ENCODE data around the gene GP1BB.

Gene GP1BB

DNA sequence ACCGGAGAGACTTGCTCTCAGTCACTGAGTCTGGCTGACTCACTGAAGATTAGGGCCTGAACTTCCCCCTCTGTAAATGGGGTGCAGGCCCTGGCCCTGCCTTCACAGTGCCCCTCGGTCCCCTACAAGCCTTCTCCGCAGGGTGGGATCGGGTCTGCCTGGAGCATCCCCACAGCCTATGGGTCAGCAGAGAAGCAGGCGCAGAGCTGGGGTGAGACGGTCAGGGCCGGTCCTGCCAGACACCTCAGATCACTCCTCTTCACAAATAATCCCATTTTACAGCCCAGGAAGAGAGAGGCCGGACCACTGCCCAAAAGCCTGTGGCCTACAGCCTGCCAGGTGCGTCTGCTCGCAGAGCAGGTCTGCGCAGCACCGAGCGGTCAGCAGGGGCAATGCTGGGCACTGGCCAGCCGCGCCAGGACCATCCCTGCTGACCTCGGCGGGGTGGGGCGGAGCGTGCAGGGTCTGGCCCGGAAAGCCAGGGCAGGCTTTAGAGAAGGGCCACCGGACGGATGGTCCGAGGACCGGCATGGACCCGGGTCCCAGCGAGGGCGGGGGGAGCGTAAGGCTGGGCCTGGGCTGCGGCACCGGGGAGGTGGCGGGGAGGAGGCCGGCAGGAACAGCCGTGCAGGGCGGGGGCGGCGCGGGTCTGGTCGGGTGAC lies 9.6 kb upstream of the GP1BB start:
- no peak overlapping the region for H3K4me3 ChIP-seq (ENCODE audit: low read depth, low read length)

DNA sequence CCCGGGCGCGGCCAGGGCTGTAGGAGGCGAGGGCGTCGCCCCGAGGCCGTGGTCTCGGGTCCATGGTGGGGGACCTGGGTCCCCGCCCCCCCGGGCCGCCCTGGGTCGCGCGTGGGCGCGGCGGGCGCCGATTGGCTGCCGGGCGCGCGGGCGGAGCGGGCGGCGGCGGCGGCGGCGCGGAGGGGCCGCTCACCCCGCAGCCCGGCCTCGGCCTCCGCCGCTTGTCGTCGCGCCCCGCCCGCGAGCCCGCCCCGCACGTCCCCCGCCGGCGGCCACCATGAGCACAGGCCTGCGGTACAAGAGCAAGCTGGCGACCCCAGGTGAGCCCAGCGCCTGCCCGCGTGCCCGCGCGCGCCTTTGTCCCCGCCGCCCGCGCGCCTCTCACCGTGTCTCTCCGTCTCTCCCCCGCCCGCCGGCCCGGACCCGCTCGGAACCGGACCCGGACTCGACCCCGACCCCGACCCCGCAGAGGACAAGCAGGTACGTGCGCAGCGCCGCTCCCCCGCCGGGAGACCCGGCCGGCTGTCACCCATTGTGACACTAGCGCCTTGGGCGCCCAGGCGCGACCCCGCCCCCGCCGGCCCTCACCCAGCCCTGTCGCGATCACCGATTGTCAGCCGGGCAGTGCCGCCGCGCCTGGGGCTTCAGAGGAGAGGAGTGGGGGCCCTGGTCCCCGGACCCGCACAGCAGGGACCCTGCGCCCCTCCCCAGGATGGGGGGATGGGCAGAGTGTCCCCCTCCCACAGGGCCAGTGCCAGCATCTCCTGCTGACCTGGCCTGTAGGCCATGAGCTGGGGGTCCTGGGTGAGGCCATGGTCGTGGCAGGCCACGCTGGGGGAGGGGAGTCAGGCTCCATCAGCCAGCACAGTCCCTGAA lies 8.8 kb upstream of the GP1BB start, which contains the start of gene SEPTIN5:
SEPTIN5 (plus strand) TSS at position 192 of the 876 bp plus-strand sequence; CDS start at position 278, 86 bp downstream.
- H3K4me3 ChIP-seq (ENCODE audit: low read depth, low read length) = peak within 1 kb of the TSS; percentile 27

DNA sequence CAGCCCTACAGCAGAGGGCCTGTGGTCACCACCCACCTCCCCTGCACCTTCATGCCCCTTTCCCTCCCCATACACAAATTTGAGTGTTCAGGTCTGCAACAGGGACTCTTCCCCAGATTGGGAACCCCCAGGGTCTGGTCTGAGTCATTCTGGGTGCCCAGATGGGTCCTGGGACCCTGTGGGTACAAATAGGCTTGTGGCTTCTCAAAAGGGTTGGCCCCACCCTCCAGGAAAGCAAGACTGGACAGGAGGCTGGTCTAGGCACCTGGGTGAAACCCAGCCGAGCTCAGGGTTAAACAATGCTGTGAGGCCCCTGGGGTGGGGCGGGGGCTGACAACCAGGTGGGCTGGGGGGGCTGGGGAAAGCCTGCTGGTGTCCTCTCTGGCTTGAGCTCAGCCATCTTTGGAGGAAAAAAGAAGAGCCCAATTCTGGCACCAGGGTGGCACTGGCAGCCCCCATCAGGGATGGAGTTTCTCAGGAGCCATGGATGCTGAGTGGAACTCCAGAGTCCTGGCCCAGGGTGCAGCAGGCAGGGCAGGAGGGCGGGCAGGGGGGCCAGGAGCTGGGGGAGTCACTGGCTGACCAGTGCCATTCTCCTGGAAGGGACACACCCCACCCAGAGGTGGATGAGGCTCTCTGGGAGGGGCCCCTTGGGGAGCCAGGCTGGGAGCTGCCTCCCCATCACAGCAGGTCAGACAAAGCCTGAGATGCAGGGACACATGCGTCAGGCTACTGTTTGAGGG lies 8.0 kb upstream of the GP1BB start:
- no peak overlapping the region for H3K4me3 ChIP-seq (ENCODE audit: low read depth, low read length)

DNA sequence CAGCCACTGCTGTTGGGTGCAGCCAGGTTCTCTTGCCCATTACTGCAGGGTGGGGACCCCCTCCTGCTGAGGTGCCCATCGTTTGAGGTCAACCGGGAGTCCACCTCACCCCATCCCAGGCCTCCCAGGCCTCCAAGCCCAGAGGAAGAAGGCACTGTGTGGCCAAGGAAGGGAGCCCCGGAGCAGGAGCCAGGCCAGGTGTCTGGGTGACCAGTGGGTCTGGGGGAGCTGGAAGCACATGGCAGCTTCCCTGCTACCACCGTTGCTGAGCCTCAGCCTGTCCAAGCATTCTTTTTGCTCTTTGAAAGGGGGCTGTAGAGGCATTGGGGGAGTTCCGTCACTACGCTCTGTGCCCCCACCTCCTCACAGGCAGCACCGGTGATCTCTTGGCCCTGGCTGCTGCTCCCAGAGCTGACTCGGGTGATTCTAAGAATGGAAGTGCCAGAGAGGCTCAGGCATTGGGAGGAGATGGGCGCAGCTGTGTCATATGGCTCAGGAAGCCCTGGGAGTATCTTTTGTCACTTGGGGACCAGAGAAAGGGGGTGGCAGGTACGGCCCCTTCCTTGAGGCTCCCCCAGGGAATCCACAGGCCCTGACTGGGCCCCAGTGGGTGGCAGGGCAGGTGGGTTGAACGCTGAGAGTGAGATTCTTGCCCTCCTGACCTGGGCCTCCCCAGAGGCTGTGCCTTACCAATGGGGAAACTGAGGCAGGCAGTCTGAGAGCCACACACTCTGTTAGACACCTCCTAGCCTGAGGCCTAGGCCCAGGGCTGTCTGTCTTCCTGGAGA lies 7.1 kb upstream of the GP1BB start:
- no peak overlapping the region for H3K4me3 ChIP-seq (ENCODE audit: low read depth, low read length)

DNA sequence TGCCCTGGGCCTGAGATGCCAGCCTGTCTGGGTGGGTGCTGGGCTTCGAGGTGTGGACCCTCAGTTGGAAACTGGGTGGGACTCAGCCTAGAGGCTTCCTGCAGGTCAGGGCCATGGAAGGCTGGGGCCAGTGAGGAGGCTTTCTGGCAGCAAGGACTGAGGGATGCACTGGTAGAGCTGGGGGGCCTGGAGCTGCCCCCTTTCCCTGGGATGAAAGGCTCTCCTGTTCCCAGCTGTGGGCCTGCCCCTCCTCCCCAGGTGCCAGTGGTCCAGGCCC lies 6.6 kb upstream of the GP1BB start:
- H3K4me3 ChIP-seq (ENCODE audit: low read depth, low read length) = no peak overlapping the region

DNA sequence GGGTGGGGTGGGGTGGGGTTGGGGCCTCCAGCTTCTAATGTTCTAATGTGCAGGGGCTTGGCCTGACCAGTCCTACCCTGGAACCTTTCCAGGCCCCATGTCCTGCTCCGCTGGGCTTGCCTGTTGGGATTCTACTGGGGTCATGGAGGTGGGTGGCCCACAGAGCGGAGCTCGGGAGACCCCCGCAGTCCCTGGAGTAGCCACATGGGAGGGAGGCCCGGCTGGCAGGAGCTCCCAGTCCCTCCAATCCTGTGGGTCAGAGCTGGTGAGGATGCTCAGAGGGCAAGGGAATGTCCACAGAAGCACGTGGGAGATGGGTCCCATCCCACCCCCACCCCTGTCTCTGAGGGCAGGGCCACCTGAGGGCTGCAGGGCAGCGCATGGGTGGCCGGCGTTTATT lies 6.2 kb upstream of the GP1BB start:
- no peak overlapping the region for H3K4me3 ChIP-seq (ENCODE audit: low read depth, low read length)

DNA sequence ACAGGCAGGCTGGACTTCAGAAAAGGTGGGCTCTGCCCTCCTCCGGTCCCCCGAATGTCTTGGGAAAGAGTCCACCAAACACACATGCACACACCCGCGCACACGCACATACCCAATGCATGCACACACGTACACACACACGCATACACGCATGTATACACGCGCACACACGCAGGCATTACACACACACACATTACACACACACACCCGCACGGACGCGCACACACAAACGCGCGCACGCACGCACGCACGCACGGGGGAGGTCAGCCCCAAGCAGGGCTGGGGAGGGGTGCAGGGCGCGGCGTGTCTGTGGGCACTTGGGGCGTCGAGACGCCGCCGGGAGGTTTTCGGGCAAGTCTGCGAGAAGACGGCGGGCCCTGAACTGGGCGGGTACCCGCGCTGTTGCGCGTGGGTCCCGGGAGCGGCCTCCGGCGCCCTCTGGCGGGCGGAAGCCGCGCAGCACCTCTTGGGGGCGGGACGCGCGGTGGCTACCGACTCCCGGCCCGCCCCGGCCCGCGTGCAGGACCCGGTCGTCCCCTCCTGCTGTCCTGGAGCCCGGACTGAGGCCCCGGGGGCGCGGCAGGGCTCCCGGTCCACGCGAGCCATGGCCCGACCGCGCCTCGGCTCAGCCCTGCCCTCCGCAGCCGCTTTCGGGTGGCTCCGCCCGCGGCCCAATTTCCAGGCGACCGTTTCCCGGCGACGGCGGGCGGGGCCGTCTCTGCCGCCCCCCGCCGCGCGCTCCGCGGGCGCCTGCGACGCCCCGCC lies 5.5 kb upstream of the GP1BB start:
- peak overlapping the region; percentile 24 for H3K4me3 ChIP-seq (ENCODE audit: low read depth, low read length)

DNA sequence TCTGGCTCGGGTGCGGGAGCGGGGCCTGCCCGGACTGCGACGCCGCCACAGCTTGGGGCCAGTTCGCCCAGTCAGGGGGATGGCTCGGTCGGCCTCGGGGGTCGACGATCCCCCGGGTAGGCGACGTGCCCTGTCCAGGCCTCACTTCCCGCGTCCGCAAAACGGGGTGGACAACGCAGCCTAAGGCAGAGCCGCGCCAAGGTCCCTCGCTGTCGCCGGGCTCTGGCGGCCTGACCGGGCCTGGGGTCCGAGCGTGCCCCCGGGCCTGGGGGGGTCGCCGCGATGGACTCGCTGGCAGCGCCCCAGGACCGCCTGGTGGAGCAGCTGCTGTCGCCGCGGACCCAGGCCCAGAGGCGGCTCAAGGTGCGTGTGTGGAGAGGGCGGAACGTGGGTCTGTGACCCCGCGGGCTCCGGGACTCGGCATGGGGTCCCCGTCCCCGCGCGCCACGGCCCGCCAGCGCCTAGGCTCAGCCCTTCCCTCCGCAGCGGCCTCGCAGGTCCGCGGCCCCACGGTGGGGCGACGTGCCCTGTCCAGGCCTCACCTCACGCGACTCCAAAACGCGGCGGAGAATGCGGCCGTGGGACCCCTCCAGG lies 4.8 kb upstream of the GP1BB start:
- H3K4me3 ChIP-seq (ENCODE audit: low read depth, low read length) = peak overlapping the region; percentile 24

DNA sequence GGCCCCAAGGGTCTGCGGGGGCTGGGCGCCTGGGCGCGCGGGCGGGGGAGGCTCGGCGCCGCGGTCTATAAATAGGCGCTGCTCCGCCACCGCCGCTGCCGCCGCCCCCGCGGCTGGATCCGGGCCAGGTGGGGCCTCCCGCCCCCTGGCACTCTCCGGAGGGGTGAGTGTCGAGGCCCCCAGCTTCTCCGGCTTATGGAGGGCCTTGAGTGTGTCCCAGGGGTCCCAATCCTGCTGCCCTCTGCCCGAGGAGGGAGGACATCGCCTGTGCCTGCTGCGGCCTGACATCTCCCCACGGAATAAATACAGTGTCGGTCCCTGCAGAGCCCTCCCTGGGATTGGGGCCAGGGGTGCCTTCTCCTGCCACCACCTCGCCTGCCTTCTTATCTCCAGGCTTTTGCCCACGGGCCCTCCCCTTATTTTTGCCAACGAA lies 4.3 kb upstream of the GP1BB start:
- H3K4me3 ChIP-seq (ENCODE audit: low read depth, low read length) = no peak overlapping the region

DNA sequence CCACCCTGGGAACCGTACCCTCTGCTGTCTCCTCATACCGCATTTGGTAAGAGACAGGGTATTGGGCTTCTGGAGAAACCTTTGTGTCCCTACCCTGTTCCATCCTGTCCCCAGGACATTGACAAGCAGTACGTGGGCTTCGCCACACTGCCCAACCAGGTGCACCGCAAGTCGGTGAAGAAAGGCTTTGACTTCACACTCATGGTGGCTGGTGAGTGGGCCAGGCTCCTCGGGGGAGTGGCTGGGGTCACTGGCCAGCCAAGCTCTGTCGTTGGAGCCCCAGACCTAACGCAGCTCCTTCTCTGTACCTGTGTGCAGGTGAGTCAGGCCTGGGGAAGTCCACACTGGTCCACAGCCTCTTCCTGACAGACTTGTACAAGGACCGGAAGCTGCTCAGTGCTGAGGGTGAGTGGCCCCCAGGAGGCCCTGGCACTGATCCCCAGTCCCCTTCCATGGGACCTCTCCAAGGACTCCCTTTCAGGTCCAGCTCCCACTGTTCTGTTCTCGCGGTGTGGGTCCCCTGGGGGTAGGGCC lies 3.8 kb upstream of the GP1BB start:
- no peak overlapping the region for H3K4me3 ChIP-seq (ENCODE audit: low read depth, low read length)

DNA sequence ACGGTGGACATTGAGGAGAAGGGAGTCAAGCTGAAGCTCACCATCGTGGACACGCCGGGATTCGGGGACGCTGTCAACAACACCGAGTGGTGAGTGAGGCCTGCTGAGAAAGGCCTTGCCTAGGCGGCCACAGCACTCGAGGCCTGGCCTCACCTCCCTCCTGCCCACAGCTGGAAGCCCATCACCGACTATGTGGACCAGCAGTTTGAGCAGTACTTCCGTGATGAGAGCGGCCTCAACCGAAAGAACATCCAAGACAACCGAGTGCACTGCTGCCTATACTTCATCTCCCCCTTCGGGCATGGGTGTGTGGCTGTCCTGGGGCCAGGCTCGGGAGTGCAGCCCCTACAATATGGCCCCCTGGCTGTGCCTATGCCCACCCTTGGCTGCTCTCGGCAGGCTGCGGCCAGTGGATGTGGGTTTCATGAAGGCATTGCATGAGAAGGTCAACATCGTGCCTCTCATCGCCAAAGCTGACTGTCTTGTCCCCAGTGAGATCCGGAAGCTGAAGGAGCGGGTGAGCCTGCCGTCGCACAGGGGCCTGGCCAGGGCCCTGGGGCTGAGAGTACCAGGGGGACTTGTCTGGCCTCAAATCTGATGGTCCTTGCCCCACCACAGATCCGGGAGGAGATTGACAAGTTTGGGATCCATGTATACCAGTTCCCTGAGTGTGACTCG lies 3.0 kb upstream of the GP1BB start:
- no peak overlapping the region for H3K4me3 ChIP-seq (ENCODE audit: low read depth, low read length)

DNA sequence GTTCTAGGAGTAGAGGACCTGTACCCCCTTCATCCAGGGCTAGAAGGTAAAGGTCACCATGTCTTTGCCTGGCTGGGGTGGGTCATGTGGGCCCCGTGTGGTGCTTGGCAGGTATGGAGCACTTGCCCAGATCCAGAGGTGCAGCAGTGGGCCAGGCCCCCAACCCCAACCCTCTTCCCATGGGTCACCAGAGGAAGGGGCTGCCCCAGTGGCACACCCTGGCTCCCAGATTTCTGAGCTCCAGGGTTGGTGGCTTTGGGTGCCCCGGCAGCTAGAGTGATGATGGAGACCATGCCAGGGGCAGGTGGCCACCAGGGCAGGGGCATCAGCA lies 2.4 kb upstream of the GP1BB start:
- no peak overlapping the region for H3K4me3 ChIP-seq (ENCODE audit: low read depth, low read length)

DNA sequence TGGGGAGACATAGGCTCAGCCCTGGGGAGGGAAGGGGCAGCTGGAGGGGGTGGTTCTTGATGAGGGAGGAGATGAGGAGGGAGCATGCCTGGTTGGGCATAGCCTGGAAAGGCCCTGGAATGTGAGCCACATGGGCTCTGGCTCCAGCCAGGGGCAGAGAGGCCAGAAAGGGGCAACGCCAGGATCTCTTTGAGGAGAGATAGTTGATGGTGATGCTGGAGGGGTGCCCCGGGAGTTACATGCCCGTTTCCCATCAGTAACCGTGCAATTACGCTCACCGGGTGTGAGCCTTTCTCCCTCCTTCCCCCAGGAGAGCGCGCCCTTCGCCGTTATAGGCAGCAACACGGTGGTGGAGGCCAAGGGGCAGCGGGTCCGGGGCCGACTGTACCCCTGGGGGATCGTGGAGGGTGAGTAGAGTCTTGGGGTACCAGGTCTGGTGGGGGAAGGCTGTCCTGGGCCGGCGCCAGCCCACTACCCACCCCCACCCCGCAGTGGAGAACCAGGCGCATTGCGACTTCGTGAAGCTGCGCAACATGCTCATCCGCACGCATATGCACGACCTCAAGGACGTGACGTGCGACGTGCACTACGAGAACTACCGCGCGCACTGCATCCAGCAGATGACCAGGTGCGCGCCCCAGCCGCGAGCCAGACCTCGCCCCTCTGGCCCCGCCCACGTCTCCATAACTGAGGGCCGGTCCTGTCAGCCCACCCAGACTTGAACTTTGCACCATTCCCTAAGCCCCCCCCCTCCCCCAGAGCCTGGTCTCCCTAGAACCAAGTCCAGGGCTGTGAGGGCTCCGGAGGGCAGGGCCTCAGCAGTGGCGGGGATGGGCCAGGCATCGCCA lies 1.8 kb upstream of the GP1BB start:
- H3K4me3 ChIP-seq (ENCODE audit: low read depth, low read length) = no peak overlapping the region

DNA sequence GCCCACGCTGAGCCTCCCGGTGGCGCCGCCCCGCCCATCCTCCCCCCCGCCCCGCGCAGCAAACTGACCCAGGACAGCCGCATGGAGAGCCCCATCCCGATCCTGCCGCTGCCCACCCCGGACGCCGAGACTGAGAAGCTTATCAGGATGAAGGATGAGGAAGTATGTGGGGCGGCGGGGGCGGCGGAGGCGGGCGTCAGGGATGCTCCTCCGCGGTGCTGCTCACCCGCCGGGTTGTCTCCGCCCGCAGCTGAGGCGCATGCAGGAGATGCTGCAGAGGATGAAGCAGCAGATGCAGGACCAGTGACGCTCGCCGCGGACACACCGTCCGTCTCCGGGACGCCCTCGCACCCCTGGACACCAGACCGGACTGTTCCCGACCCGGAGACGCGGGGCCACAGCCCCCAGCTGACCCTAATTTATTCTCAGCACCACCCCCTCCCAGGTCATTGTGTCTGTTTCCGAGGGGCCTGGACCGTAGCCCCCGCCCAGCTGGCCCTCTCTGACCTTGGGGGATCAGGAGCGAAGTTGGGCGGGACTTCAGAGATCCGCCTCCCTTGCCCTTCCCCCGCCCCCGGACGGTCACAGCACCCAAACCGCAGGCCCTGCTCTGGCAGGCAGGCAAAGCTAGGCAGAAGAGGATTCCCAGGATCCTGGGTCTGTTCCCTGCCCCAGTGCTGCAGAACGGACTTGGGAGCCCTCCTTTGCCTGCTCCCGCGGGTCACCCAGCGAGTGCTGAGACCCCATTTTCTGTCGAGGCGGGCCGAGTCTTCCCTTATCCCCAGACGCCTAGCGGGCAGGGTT lies 959 bp upstream of the GP1BB start:
- H3K4me3 ChIP-seq (ENCODE audit: low read depth, low read length) = no peak overlapping the region

DNA sequence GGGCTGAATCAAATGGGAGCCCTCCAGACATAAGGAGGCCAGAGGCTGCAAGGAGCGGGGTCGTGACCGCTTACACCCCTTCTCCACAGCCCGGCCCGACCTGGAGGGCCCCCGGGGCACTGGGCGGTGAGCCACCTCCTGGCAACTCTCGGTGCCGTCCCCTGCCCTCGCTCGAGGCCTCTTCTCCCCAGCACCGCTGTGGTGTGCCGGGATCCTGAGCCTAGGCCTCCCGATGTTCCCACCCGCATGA lies 432 bp upstream of the GP1BB start:
- H3K4me3 ChIP-seq (ENCODE audit: low read depth, low read length) = no peak overlapping the region

DNA sequence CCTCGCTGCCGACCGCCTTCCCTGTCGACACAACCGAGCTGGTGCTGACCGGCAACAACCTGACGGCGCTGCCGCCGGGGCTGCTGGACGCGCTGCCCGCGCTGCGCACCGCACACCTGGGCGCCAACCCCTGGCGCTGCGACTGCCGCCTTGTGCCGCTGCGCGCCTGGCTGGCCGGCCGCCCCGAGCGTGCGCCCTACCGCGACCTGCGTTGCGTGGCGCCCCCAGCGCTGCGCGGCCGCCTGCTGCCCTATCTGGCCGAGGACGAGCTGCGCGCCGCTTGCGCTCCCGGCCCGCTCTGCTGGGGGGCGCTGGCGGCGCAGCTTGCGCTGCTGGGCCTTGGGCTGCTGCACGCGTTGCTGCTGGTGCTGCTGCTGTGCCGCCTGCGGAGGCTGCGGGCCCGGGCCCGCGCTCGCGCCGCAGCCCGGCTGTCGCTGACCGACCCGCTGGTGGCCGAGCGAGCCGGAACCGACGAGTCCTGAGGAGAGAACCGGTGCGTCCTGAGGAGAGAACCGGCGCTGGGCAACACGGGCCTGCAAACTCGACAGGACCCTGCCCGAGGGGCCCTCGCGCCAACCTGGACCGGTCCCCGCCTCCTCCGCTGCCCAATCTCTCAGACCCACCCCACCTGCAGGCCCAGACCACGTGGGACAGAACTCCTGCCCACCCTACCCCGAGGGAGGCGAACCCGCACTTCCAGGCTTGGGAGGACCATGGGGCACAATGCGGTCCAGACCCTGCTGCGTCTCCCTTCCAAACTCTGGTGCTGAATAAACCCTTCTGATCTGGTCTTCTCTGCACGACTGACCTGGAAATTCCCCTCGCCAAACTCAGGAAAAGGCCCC lies 866 bp downstream of the GP1BB start:
- no peak overlapping the region for H3K4me3 ChIP-seq (ENCODE audit: low read depth, low read length)

Measured in iPS-11a (cell line).